ENCODE measurements around the gene DEPP1.

GRCh38 chr10:44935966-44936295, 42.7 kb downstream of the DEPP1 start:
- TF ChIP-seq CTCF (conservative IDR thresholded peaks at IDR 0.05; ENCODE audit: low read depth, low read length) (no peak), FOS (IDR thresholded peaks at IDR 0.05; ENCODE audit: low read depth, low read length) (no peak), SMC3 (IDR thresholded peaks at IDR 0.05; ENCODE audit: low read depth, low read length) (no peak)

All from IMR-90 (cell line).